HCT116 (cell line): ENCODE data around the gene SWT1. TPM values are rescaled to one million over a fixed set of nuclear protein-coding genes. Genes with fewer than 3 reads are reported as not detected.

Experiments
- ATAC-seq: fragments of 200-7000 bp; cut with Tn5 transposase; 2 replicates; pipeline ENCODE4 v1.9.1; 2020; ENCODE audit warnings: mild to moderate bottlenecking, moderate library complexity
- BruUV-seq: library from RNA; stranded (reverse); fragments of 400-500 nt; replicated peaks from 2 replicates; lab custom pipeline; 2021; lab: Mats Ljungman, UMichigan
- CTCF ChIA-PET: fragments of 300-600 bp; sonication (Branson Sonifier 250); formaldehyde crosslinking; loops from one replicate; lab custom pipeline; 2021; ENCODE audit warnings: antibody characterized with exemption; lab: Charles Lee
- POLR2A ChIA-PET: fragments of 300-600, 350-600 bp; sonication (Branson Sonifier 250); formaldehyde crosslinking; loops from one replicate; lab custom pipeline; 2021; ENCODE audit warnings: antibody characterized with exemption; lab: Charles Lee
- RAD21 ChIA-PET, 2 experiments: fragments of 300-600 bp; sonication (Branson Sonifier 250); formaldehyde crosslinking; loops; one replicate each; lab custom pipeline; 2023; ENCODE audit warnings: low total read pairs in 2 of 2; ENCODE audit not compliant: uncharacterized antibody in 2 of 2, unreplicated experiment in 2 of 2, low non-redundant PET in 1 of 2; lab: Charles Lee
- DNase-seq: peaks from one replicate; pipeline ENCODE4 v3.0.0-alpha.2; 2010; ENCODE audit warnings: low read depth, low spot score
- H2AFZ ChIP-seq: fragments of 200-600 bp; shearing (Covaris generic), sonication (generic); 2 replicates; pipeline ENCODE4 v1.6.1; 2017; ENCODE audit warnings: low read depth, mixed run types, mixed read lengths, antibody characterized with exemption, low read length; ENCODE audit not compliant: poor library complexity, severe bottlenecking
- H3K27ac ChIP-seq: 2 replicates; pipeline ENCODE4 v1.5.1; 2012; ENCODE audit warnings: low read depth, low read length
- H3K27me3 ChIP-seq: fragments of 200-600 bp; sonication (generic); 2 replicates; pipeline ENCODE4 v1.6.1; 2016; ENCODE audit warnings: mixed run types, low read length, mixed read lengths; ENCODE audit not compliant: insufficient read depth
- H3K36me3 ChIP-seq, 2 experiments: fragments of 200-500 bp in 1 of 2; fragments of 200-600 bp in 1 of 2; sonication (Bioruptor generic) in 1 of 2; sonication (generic) in 1 of 2; 2 replicates each; pipeline versions ENCODE4 v1.5.1 to v1.6.1; 2014 to 2016; ENCODE audit warnings: low read length in 2 of 2, inconsistent platforms in 1 of 2, mixed read lengths in 1 of 2, mixed run types in 1 of 2; ENCODE audit not compliant: insufficient read depth in 2 of 2, control insufficient read depth in 1 of 2
- H3K4me1 ChIP-seq, 2 experiments: fragments of 200-600 bp in 1 of 2; sonication (generic) in 1 of 2; 2 replicates each; pipeline versions ENCODE4 v1.5.1 to v1.6.1; 2012 to 2017; ENCODE audit warnings: low read length in 2 of 2, inconsistent platforms in 1 of 2, mild to moderate bottlenecking in 1 of 2, mixed read lengths in 1 of 2, mixed run types in 1 of 2, moderate library complexity in 1 of 2; ENCODE audit not compliant: insufficient read depth in 2 of 2, control insufficient read depth in 1 of 2
- H3K4me2 ChIP-seq: fragments of 200-600 bp; sonication (generic); 2 replicates; pipeline ENCODE4 v1.6.1; 2017; ENCODE audit warnings: mixed run types, low read length, mixed read lengths
- H3K4me3 ChIP-seq, 2 experiments: fragments of 200-600 bp in 1 of 2; sonication (generic) in 1 of 2; replicated peaks in 1 of 2; 2 replicates each; pipeline ENCODE4 v1.5.1; 2011 to 2016; ENCODE audit warnings: low read length in 2 of 2, control low read depth in 1 of 2, low read depth in 1 of 2, mild to moderate bottlenecking in 1 of 2, mixed read lengths in 1 of 2, mixed run types in 1 of 2
- H3K79me2 ChIP-seq: fragments of 200-600 bp; sonication (generic); 2 replicates; pipeline ENCODE4 v1.6.1; 2017; ENCODE audit warnings: mild to moderate bottlenecking, mixed run types, low read length, moderate library complexity, mixed read lengths; ENCODE audit not compliant: insufficient read depth
- H3K9ac ChIP-seq: fragments of 200-600 bp; sonication (generic); 2 replicates; pipeline ENCODE4 v1.6.1; 2016; ENCODE audit warnings: low read length, mixed read lengths
- H3K9me2 ChIP-seq: fragments of 200-600 bp; sonication (generic), shearing (Covaris generic); 2 replicates; pipeline ENCODE4 v1.6.1; 2017; ENCODE audit warnings: mixed run types, mild to moderate bottlenecking, moderate library complexity; ENCODE audit not compliant: insufficient read depth
- H3K9me3 ChIP-seq, 2 experiments: fragments of 200-500 bp in 1 of 2; fragments of 200-600 bp in 1 of 2; sonication (Bioruptor generic) in 1 of 2; sonication (generic) in 1 of 2; 2 replicates each; pipeline ENCODE4 v1.6.1; 2014 to 2017; ENCODE audit warnings: low read length in 2 of 2, mixed read lengths in 2 of 2, inconsistent platforms in 1 of 2, low read depth in 1 of 2, mild to moderate bottlenecking in 1 of 2, mixed run types in 1 of 2, moderate library complexity in 1 of 2; ENCODE audit not compliant: control insufficient read depth in 1 of 2, insufficient read depth in 1 of 2
- H4K20me1 ChIP-seq: fragments of 200-600 bp; sonication (generic), shearing (Covaris generic); 2 replicates; pipeline ENCODE4 v1.6.1; 2017; ENCODE audit warnings: mixed run types, mild to moderate bottlenecking, moderate library complexity; ENCODE audit not compliant: insufficient read depth
- EGR1 ChIP-seq: IDR thresholded peaks from 2 replicates; pipeline ENCODE4 v1.6.1; 2012; ENCODE audit warnings: low read depth
- ELF1 ChIP-seq: IDR thresholded peaks from 2 replicates; pipeline ENCODE4 v1.6.1; 2012; ENCODE audit warnings: low read depth, borderline replicate concordance
- EZH2 ChIP-seq: fragments of 200-600 bp; sonication (generic); IDR thresholded peaks from 2 replicates; pipeline ENCODE4 v1.6.1; 2017; ENCODE audit warnings: antibody characterized with exemption, mixed run types
- EZH2phosphoT487 ChIP-seq: fragments of 200-600 bp; IDR thresholded peaks from 2 replicates; pipeline ENCODE4 v1.6.1; 2018; ENCODE audit warnings: antibody characterized with exemption, borderline replicate concordance
- FOSL1 ChIP-seq: IDR thresholded peaks from 2 replicates; pipeline ENCODE4 v1.6.1; 2012; ENCODE audit warnings: low read depth
- JUND ChIP-seq: IDR thresholded peaks from 2 replicates; pipeline ENCODE4 v1.6.1; 2012
- MAX ChIP-seq: IDR thresholded peaks from 2 replicates; pipeline ENCODE4 v1.6.1; 2012
- POLR2A ChIP-seq: IDR thresholded peaks from 2 replicates; pipeline ENCODE4 v1.7.0; 2011; ENCODE audit warnings: borderline replicate concordance; ENCODE audit not compliant: insufficient read depth, insufficient read length; ENCODE audit errors: extremely low read depth
- POLR2AphosphoS5 ChIP-seq: IDR thresholded peaks from 2 replicates; pipeline ENCODE4 v1.6.1; 2011; ENCODE audit warnings: mild to moderate bottlenecking, low read depth, low read length, moderate library complexity
- RAD21 ChIP-seq: IDR thresholded peaks from 2 replicates; pipeline ENCODE4 v1.6.1; 2012; ENCODE audit warnings: low read depth, mild to moderate bottlenecking
- SP1 ChIP-seq: IDR thresholded peaks from 2 replicates; pipeline ENCODE4 v1.6.1; 2012; ENCODE audit warnings: low read depth
- SRF ChIP-seq: IDR thresholded peaks from 2 replicates; pipeline ENCODE4 v1.6.1; 2012; ENCODE audit warnings: low read depth
- TCF7L2 ChIP-seq: IDR thresholded peaks from 2 replicates; pipeline ENCODE4 v1.7.0; 2011; ENCODE audit warnings: borderline replicate concordance, inconsistent platforms; ENCODE audit not compliant: insufficient read depth, insufficient read length; ENCODE audit errors: extremely low read depth
- YY1 ChIP-seq: IDR thresholded peaks from 2 replicates; pipeline ENCODE4 v1.6.1; 2011; ENCODE audit warnings: low read length, low read depth, moderate library complexity, mild to moderate bottlenecking; ENCODE audit not compliant: insufficient replicate concordance; ENCODE audit errors: extremely low read depth
- ZBTB33 ChIP-seq: IDR thresholded peaks from 2 replicates; pipeline ENCODE4 v1.6.1; 2011; ENCODE audit warnings: mild to moderate bottlenecking, low read length, moderate library complexity; ENCODE audit not compliant: insufficient replicate concordance; ENCODE audit errors: extremely low read depth
- ZFX ChIP-seq: fragments of 450-650 bp; IDR thresholded peaks from 2 replicates; pipeline ENCODE4 v1.6.1; 2017
- ZNF274 ChIP-seq: fragments of 200-500 bp; sonication (Bioruptor generic); IDR thresholded peaks from 2 replicates; pipeline ENCODE4 v1.6.1; 2014; ENCODE audit warnings: mild to moderate bottlenecking, low read depth, low read length, inconsistent platforms
- intact Hi-C: fragments of 100-400 bp; cut with micrococcal nuclease; formaldehyde crosslinking; loops from 2 replicates; pipeline ENCODE4 v1.10.0; 2022
- total RNA-seq: library from RNA; stranded (reverse); gene quantifications from one replicate; pipeline ENCODE4 v1.2.1, GENCODE V29; 2021; ENCODE audit not compliant: unreplicated experiment
- TF ChIP-seq, protein P1 (sequence below): IDR thresholded peaks from 2 replicates; pipeline ENCODE4 v1.6.1; 2012
- TF ChIP-seq, protein P2 (sequence below): IDR thresholded peaks from 2 replicates; pipeline ENCODE4 v1.6.1; 2012; ENCODE audit warnings: low read depth
- TF ChIP-seq, protein P3 (sequence below), 3 experiments: fragments of 200-600 bp in 1 of 3; sonication (generic) in 1 of 3; IDR thresholded peaks in 2 of 3; conservative IDR thresholded peaks in 1 of 3; 2 replicates each; pipeline ENCODE4 v1.5.1; 2012 to 2017; ENCODE audit warnings: low read depth in 2 of 3, low read length in 2 of 3, antibody characterized with exemption in 1 of 3, borderline replicate concordance in 1 of 3, control low read depth in 1 of 3, mild to moderate bottlenecking in 1 of 3, mixed read lengths in 1 of 3, mixed run types in 1 of 3, moderate library complexity in 1 of 3; ENCODE audit not compliant: insufficient read depth in 1 of 3

The SWT1 gene
- total RNA-seq, 1 experiment from 2014 or later = 3.3 TPM

- intact Hi-C loops = loop anchor here (10.0 kb wide), 1 partner anchor 204 kb away; no protein-coding TSS in a partner anchor
- H3K9me3 ChIP-seq = no peaks in the 10 kb centered on the region
- no peak overlapping the region for H3K27ac ChIP-seq
- no TSS peak for BruUV-seq
- no peaks in the 10 kb centered on the region for H3K27me3 ChIP-seq
- no peak overlapping the region for H3K4me3 ChIP-seq
- H3K79me2 ChIP-seq = no peaks in the 10 kb centered on the region
- no peaks in the 10 kb centered on the region for H3K36me3 ChIP-seq
- H2AFZ ChIP-seq = no peak overlapping the region
- H3K4me2 ChIP-seq = no peak overlapping the region
- CTCF ChIA-PET = no interaction called here
- no peak for ATAC-seq
- H3K9ac ChIP-seq = no peak overlapping the region
- POLR2A ChIA-PET = no interaction called here
- H4K20me1 ChIP-seq = no peaks in the 10 kb centered on the region
- H3K9me2 ChIP-seq = no peaks in the 10 kb centered on the region
- TF ChIP-seq ZBTB33 = no peak
- TF ChIP-seq JUND = no peak
- TF ChIP-seq RAD21 = no peak
- TF ChIP-seq MAX = no peak
- no peak for TF ChIP-seq SP1
- no peak for TF ChIP-seq ELF1
- TF ChIP-seq EZH2phosphoT487 = no peak
- no peak for TF ChIP-seq YY1
- no peak for TF ChIP-seq SRF
- TF ChIP-seq TCF7L2 = no peak
- no peak for TF ChIP-seq FOSL1
- TF ChIP-seq, protein P1, sequence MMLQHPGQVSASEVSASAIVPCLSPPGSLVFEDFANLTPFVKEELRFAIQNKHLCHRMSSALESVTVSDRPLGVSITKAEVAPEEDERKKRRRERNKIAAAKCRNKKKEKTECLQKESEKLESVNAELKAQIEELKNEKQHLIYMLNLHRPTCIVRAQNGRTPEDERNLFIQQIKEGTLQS = no peak
- no peak for TF ChIP-seq POLR2A
- no peak for TF ChIP-seq POLR2AphosphoS5
- TF ChIP-seq ZFX = no peak
- TF ChIP-seq, protein P2, sequence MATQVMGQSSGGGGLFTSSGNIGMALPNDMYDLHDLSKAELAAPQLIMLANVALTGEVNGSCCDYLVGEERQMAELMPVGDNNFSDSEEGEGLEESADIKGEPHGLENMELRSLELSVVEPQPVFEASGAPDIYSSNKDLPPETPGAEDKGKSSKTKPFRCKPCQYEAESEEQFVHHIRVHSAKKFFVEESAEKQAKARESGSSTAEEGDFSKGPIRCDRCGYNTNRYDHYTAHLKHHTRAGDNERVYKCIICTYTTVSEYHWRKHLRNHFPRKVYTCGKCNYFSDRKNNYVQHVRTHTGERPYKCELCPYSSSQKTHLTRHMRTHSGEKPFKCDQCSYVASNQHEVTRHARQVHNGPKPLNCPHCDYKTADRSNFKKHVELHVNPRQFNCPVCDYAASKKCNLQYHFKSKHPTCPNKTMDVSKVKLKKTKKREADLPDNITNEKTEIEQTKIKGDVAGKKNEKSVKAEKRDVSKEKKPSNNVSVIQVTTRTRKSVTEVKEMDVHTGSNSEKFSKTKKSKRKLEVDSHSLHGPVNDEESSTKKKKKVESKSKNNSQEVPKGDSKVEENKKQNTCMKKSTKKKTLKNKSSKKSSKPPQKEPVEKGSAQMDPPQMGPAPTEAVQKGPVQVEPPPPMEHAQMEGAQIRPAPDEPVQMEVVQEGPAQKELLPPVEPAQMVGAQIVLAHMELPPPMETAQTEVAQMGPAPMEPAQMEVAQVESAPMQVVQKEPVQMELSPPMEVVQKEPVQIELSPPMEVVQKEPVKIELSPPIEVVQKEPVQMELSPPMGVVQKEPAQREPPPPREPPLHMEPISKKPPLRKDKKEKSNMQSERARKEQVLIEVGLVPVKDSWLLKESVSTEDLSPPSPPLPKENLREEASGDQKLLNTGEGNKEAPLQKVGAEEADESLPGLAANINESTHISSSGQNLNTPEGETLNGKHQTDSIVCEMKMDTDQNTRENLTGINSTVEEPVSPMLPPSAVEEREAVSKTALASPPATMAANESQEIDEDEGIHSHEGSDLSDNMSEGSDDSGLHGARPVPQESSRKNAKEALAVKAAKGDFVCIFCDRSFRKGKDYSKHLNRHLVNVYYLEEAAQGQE = no peak
- TF ChIP-seq, protein P3, sequence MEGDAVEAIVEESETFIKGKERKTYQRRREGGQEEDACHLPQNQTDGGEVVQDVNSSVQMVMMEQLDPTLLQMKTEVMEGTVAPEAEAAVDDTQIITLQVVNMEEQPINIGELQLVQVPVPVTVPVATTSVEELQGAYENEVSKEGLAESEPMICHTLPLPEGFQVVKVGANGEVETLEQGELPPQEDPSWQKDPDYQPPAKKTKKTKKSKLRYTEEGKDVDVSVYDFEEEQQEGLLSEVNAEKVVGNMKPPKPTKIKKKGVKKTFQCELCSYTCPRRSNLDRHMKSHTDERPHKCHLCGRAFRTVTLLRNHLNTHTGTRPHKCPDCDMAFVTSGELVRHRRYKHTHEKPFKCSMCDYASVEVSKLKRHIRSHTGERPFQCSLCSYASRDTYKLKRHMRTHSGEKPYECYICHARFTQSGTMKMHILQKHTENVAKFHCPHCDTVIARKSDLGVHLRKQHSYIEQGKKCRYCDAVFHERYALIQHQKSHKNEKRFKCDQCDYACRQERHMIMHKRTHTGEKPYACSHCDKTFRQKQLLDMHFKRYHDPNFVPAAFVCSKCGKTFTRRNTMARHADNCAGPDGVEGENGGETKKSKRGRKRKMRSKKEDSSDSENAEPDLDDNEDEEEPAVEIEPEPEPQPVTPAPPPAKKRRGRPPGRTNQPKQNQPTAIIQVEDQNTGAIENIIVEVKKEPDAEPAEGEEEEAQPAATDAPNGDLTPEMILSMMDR (IDR thresholded peaks at IDR 0.05 in 2 of 3, conservative IDR thresholded peaks at IDR 0.05 in 1 of 3; ENCODE audit: borderline replicate concordance in 1 of 3, insufficient read depth in 1 of 3, low read depth in 2 of 3, low read length in 2 of 3) = no peak
- no peak for TF ChIP-seq ZNF274
- TF ChIP-seq EGR1 = no peak
- no peak for TF ChIP-seq EZH2
- H3K4me1 ChIP-seq = no peaks in the 10 kb centered on the region
- no peak for DNase-seq
- RAD21 ChIA-PET = no interaction called here
Measured at GRCh38 chr1:185341196-185341781, 184.3 kb downstream of the SWT1 start.
